CD14-positive monocyte (primary cell): Measurements from ENCODE around the gene OPN4. TPM values are rescaled to one million over a fixed set of nuclear protein-coding genes. Genes with fewer than 3 reads are reported as not detected.

Experiments used
- DNase-seq, 3 donors: peaks; one replicate each; pipeline ENCODE4 v3.0.0-alpha.2; 2011 to 2022
- H2AFZ ChIP-seq: 2 replicates; pipeline ENCODE4 v1.6.0; 2012; ENCODE audit warnings: mild to moderate bottlenecking, low read depth, low read length, inconsistent platforms; ENCODE audit not compliant: insufficient read depth, poor library complexity, severe bottlenecking
- H3K27ac ChIP-seq, 2 donors: 1 replicate in 1 of 2; 2 replicates in 1 of 2; pipeline ENCODE4 v1.5.1; 2012 to 2013; ENCODE audit warnings: low read length in 2 of 2, control low read depth in 1 of 2, inconsistent platforms in 1 of 2, low read depth in 1 of 2, mild to moderate bottlenecking in 1 of 2
- H3K27me3 ChIP-seq, 2 donors: one replicate each; pipeline versions ENCODE4 v1.6.0 to v1.6.1; 2011 to 2013; ENCODE audit warnings: low read length in 2 of 2; ENCODE audit not compliant: control insufficient read depth in 2 of 2, insufficient read depth in 2 of 2
- H3K36me3 ChIP-seq, 2 donors: replicated peaks in 1 of 2; 1 replicate in 1 of 2; 2 replicates in 1 of 2; pipeline versions ENCODE4 v1.5.1 to v1.6.1; 2012 to 2013; ENCODE audit warnings: low read length in 2 of 2, control low read depth in 1 of 2, inconsistent platforms in 1 of 2, mild to moderate bottlenecking in 1 of 2; ENCODE audit not compliant: insufficient read depth in 2 of 2, control insufficient read depth in 1 of 2
- H3K4me1 ChIP-seq, 2 donors: 1 replicate in 1 of 2; 2 replicates in 1 of 2; pipeline versions ENCODE4 v1.5.1 to v1.6.1; 2012 to 2013; ENCODE audit warnings: low read length in 2 of 2, control low read depth in 1 of 2, inconsistent platforms in 1 of 2, mild to moderate bottlenecking in 1 of 2, moderate library complexity in 1 of 2; ENCODE audit not compliant: insufficient read depth in 2 of 2, control insufficient read depth in 1 of 2
- H3K4me2 ChIP-seq: replicated peaks from 2 replicates; pipeline ENCODE3; 2012; ENCODE audit warnings: low read length, moderate library complexity, mild to moderate bottlenecking; ENCODE audit not compliant: poor library complexity, severe bottlenecking; ENCODE audit errors: extremely low read depth
- H3K4me3 ChIP-seq, 3 experiments: fragments of 200-600 bp in 1 of 3; sonication (generic) in 1 of 3; replicated peaks in 1 of 3; 1 replicate in 2 of 3; 2 replicates in 1 of 3; pipeline ENCODE4 v1.5.1; 2011 to 2013; ENCODE audit warnings: low read length in 3 of 3, mild to moderate bottlenecking in 3 of 3, control low read depth in 2 of 3, low read depth in 2 of 3, inconsistent platforms in 1 of 3, moderate library complexity in 1 of 3
- H3K79me2 ChIP-seq: 2 replicates; pipeline ENCODE4 v1.6.0; 2012; ENCODE audit warnings: mild to moderate bottlenecking, control low read depth, inconsistent platforms, low read length, moderate library complexity; ENCODE audit not compliant: insufficient read depth
- H3K9ac ChIP-seq: 2 replicates; pipeline ENCODE4 v1.6.0; 2017; ENCODE audit warnings: low read length, mild to moderate bottlenecking; ENCODE audit not compliant: insufficient read depth, poor library complexity, severe bottlenecking
- H3K9me3 ChIP-seq, 2 donors: replicated peaks in 1 of 2; 1 replicate in 1 of 2; 2 replicates in 1 of 2; pipeline versions ENCODE4 v1.5.1 to v1.6.1; 2012 to 2013; ENCODE audit warnings: low read length in 2 of 2, control low read depth in 1 of 2; ENCODE audit not compliant: control insufficient read depth in 1 of 2, insufficient read depth in 1 of 2
- H4K20me1 ChIP-seq: 2 replicates; pipeline ENCODE4 v1.6.0; 2012; ENCODE audit warnings: mild to moderate bottlenecking, low read length, control low read depth, moderate library complexity; ENCODE audit not compliant: insufficient read depth
- H3K27ac Mint-ChIP-seq, 7 donors: one replicate each; pipeline ENCODE4 v1.8.0; 2020; ENCODE audit warnings: mild to moderate bottlenecking in 7 of 7, mixed read lengths in 7 of 7, moderate library complexity in 6 of 7, inconsistent platforms in 2 of 7
- H3K27me3 Mint-ChIP-seq, 3 donors: one replicate each; pipeline ENCODE4 v1.8.0; 2021 to 2022; ENCODE audit warnings: low read depth in 3 of 3, mild to moderate bottlenecking in 3 of 3, mixed read lengths in 3 of 3, moderate library complexity in 3 of 3, inconsistent platforms in 1 of 3
- H3K36me3 Mint-ChIP-seq, 2 donors: one replicate each; pipeline ENCODE4 v1.8.0; 2020; ENCODE audit warnings: mixed read lengths in 2 of 2, inconsistent platforms in 1 of 2, mild to moderate bottlenecking in 1 of 2
- H3K4me1 Mint-ChIP-seq: one replicate; pipeline ENCODE4 v1.8.0; 2020; ENCODE audit warnings: mild to moderate bottlenecking, mixed read lengths
- H3K4me3 Mint-ChIP-seq, 2 donors: one replicate each; pipeline ENCODE4 v1.8.0; 2020; ENCODE audit warnings: mild to moderate bottlenecking in 2 of 2, mixed read lengths in 2 of 2, moderate library complexity in 1 of 2
- H3K9me3 Mint-ChIP-seq, 7 donors: one replicate each; pipeline ENCODE4 v1.8.0; 2020 to 2022; ENCODE audit warnings: mixed read lengths in 7 of 7, mild to moderate bottlenecking in 6 of 7, moderate library complexity in 6 of 7, inconsistent platforms in 2 of 7
- WGBS: methylation state at CpG from one replicate; pipeline ENCODE4 v1.1.5; 2013; ENCODE audit warnings: missing lambda C conversion rate; ENCODE audit not compliant: insufficient coverage; 5-methylcytosine and 5-hydroxymethylcytosine counted together
- intact Hi-C, 2 donors: fragments of 100-400 bp; cut with micrococcal nuclease; formaldehyde crosslinking; loops; one replicate each; pipeline versions ENCODE4 v1.15.0 to v1.15.1; 2023
- polyA plus RNA-seq, 3 donors: library from polyadenylated mRNA; depleted of rRNA in 1 of 3; unstranded in 2 of 3; stranded (reverse) in 1 of 3; fragments of 300-500 nt in 2 of 3; fragments of >200 nt in 1 of 3; fragmentation: Illumina TruSeq in 2 of 3; gene quantifications; 1 replicate in 2 of 3; 2 replicates in 1 of 3; pipeline ENCODE4 v1.2.3, GENCODE V29; 2012 to 2021
- TF ChIP-seq, protein P1 (sequence below): fragments of 200-600 bp; IDR thresholded peaks from one replicate; pipeline ENCODE4 v1.8.0; 2022; ENCODE audit warnings: antibody characterized with exemption, mild to moderate bottlenecking

The OPN4 gene
- polyA plus RNA-seq, 3 donors, result not detected

DNA sequence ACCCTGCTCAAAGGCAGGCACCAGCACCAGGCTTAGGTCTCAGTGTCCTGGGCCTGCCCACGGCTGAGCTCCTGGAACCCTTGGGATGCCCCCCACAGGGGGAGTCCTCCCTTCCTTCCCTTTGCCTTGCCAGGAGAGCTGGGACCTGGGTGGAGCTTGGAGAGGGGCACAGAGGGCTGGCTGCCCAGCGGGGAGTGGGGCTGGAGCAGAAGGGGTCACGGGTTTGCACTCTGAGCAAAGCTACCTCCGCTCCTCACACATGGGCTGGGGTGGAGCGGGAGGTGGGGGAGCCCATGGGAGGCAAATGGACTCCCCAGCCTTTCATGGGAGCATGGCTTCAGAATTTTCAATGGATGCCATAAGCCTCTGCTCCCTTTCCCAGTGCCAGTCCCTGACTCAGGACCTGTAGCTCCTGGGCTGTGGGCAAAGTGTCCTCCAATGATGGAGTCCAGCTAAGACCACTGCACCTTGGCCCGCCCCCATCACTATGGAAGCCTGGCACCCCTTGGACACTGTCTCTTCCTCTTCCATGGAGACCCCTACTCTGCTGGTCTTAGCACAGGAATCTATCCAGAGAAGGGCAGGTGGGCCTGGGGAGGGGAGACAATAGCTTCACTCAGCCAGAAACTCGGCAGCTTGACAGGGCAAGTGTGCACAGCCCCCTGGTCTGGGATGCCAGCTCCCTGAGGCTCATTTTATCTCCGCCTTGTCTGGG, 53.9 kb downstream of the OPN4 start:
- peaks cover 0 to 5% (median 0%) of the 10 kb centered on the region in 7 donors for H3K9me3 Mint-ChIP-seq
- Histone ChIP-seq H3K9ac (no peak overlapping the region), H4K20me1 (no peaks in the 10 kb centered on the region), H3K36me3 (no peaks in the 10 kb centered on the region), H3K4me1 (peaks cover 12 to 14% of the 10 kb centered on the region in 2 donors), H3K27ac (no peak overlapping the region), H3K4me3 (no peak overlapping the region), H3K4me2 (no peak overlapping the region), H3K79me2 (no peaks in the 10 kb centered on the region), H2AFZ (no peak overlapping the region), H3K27me3 (peaks cover 0 to 7% of the 10 kb centered on the region in 2 donors), H3K9me3 (no peaks in the 10 kb centered on the region)
- intact Hi-C loops, result no loop called here
- peaks cover 11% of the 10 kb centered on the region for H3K4me1 Mint-ChIP-seq
- H3K27ac Mint-ChIP-seq, result peak overlapping the region in 2 of 7 donors; percentile 25 to 46
- H3K4me3 Mint-ChIP-seq, result no peak overlapping the region
- peaks cover 7 to 13% (median 7%) of the 10 kb centered on the region in 3 donors for H3K27me3 Mint-ChIP-seq
- TF ChIP-seq, protein P1, sequence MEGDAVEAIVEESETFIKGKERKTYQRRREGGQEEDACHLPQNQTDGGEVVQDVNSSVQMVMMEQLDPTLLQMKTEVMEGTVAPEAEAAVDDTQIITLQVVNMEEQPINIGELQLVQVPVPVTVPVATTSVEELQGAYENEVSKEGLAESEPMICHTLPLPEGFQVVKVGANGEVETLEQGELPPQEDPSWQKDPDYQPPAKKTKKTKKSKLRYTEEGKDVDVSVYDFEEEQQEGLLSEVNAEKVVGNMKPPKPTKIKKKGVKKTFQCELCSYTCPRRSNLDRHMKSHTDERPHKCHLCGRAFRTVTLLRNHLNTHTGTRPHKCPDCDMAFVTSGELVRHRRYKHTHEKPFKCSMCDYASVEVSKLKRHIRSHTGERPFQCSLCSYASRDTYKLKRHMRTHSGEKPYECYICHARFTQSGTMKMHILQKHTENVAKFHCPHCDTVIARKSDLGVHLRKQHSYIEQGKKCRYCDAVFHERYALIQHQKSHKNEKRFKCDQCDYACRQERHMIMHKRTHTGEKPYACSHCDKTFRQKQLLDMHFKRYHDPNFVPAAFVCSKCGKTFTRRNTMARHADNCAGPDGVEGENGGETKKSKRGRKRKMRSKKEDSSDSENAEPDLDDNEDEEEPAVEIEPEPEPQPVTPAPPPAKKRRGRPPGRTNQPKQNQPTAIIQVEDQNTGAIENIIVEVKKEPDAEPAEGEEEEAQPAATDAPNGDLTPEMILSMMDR, result no peak
- no peaks in the 10 kb centered on the region for H3K36me3 Mint-ChIP-seq
- WGBS, result 93% methylated on average over 4 of the region's 8 CpGs
- DNase-seq, result no peak

DNA sequence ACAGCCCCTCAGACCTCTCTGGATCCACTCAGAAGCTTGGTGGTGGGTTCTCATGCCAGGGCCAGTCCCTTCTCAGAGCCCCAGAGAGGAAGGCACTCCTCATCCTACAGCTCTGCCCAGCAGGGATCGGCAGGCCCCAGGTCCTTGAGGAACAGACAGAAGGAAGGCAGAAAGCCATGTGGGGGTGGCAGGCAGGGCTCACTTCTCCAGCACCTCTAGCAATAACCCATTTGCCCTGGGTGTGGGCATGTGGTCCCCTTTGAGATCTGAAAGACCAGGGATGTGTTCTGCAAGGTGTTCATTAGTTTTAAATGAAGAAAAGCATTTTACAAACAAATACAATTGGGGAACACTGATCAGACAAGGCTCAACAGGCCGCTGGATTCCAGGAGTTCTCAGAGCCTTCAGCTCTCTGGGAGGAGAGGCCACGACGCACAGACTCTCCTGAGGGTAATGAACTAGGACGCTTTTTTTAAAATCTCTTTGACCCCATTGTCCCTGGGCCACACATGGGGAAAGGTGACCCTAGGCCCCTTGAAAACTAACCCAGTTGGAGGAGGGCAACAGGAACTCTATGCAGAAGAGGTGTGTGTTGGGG, 54.5 kb downstream of the OPN4 start:
- Histone ChIP-seq H3K9ac (no peak overlapping the region), H4K20me1 (no peaks in the 10 kb centered on the region), H3K36me3 (no peaks in the 10 kb centered on the region), H3K4me1 (peaks cover 12 to 14% of the 10 kb centered on the region in 2 donors), H3K27ac (no peak overlapping the region), H3K4me2 (no peak overlapping the region), H3K4me3 (no peak overlapping the region), H3K79me2 (no peaks in the 10 kb centered on the region), H2AFZ (no peak overlapping the region), H3K9me3 (no peaks in the 10 kb centered on the region), H3K27me3 (peaks cover 0 to 7% of the 10 kb centered on the region in 2 donors)
- Mint-ChIP-seq H3K4me3 (no peak overlapping the region), H3K36me3 (no peaks in the 10 kb centered on the region), H3K27me3 (peaks cover 9 to 13% (median 9%) of the 10 kb centered on the region in 3 donors), H3K4me1 (peaks cover 11% of the 10 kb centered on the region), H3K27ac (peak overlapping the region in 1 of 7 donors; percentile 25), H3K9me3 (peaks cover 0 to 5% (median 0%) of the 10 kb centered on the region in 7 donors)
- intact Hi-C loops, result no loop called here
- no peak for DNase-seq
- TF ChIP-seq, protein P1, result no peak
- WGBS, result no CpG with 5 or more reads among the region's 5 CpGs
